C4-2B (cell line): Measurements from ENCODE around the gene SH3GL3.

Experiments used
- H3K27ac ChIP-seq: fragments of 450-650 bp; 2 replicates; pipeline ENCODE4 v1.5.1; 2017
- CTCF ChIP-seq: fragments of 450-650 bp; conservative IDR thresholded peaks from 2 replicates; pipeline ENCODE4 v1.5.1; 2017; ENCODE audit warnings: mild to moderate bottlenecking
- ZFX ChIP-seq: fragments of 450-650 bp; IDR thresholded peaks from 2 replicates; pipeline ENCODE4 v1.6.1; 2017

The SH3GL3 gene

GRCh38 chr15:83476066-83476465, 28.9 kb downstream of the SH3GL3 start:
- H3K27ac ChIP-seq: no peak overlapping the region
- TF ChIP-seq CTCF: no peak
- no peak for TF ChIP-seq ZFX

- TF ChIP-seq ZFX: no peak
- H3K27ac ChIP-seq: no peak overlapping the region
These were observed 29.6 kb downstream of the SH3GL3 start for GRCh38 chr15:83476708-83477107.

- no peak overlapping the region for H3K27ac ChIP-seq
- TF ChIP-seq CTCF (no peak), ZFX (no peak)
These were observed 30.1 kb downstream of the SH3GL3 start for GRCh38 chr15:83477172-83477807.

GRCh38 chr15:83477808-83478537, 30.8 kb downstream of the SH3GL3 start:
- TF ChIP-seq CTCF (no peak), ZFX (no peak)
- H3K27ac ChIP-seq: no peak overlapping the region

GRCh38 chr15:83483612-83484011, 36.5 kb downstream of the SH3GL3 start:
- no peak overlapping the region for H3K27ac ChIP-seq
- TF ChIP-seq ZFX: no peak
- TF ChIP-seq CTCF: no peak

- TF ChIP-seq ZFX (no peak), CTCF (no peak)
These were observed 37.5 kb downstream of the SH3GL3 start for GRCh38 chr15:83484636-83485035.

GRCh38 chr15:83486363-83486762, 39.2 kb downstream of the SH3GL3 start:
- no peak for TF ChIP-seq ZFX
- no peak for TF ChIP-seq CTCF
- H3K27ac ChIP-seq: no peak overlapping the region

More at GRCh38 chr15:83484636-83485035, 37.5 kb downstream of the SH3GL3 start:
- H3K27ac ChIP-seq: no peak overlapping the region
